Fibroblast of the aortic adventitia (primary cell): ENCODE results near the gene SFSWAP. TPM values are rescaled to one million over a fixed set of nuclear protein-coding genes. Genes with fewer than 3 reads are reported as not detected.

ENCODE experiments used
- DNase-seq: peaks from one replicate; pipeline ENCODE4 v3.0.0-alpha.2; 2010; ENCODE audit warnings: low read depth
- H3K4me3 ChIP-seq: 2 replicates; pipeline ENCODE4 v1.5.1; 2011; ENCODE audit warnings: low read depth, mild to moderate bottlenecking, control low read depth, low read length, moderate library complexity
- CTCF ChIP-seq: IDR thresholded peaks from 2 replicates; pipeline ENCODE4 v1.5.1; 2011; ENCODE audit warnings: mild to moderate bottlenecking, low read length, control low read depth, inconsistent platforms; ENCODE audit not compliant: insufficient read depth
- total RNA-seq: library from RNA; depleted of rRNA; stranded (reverse); fragments of >200 nt; gene quantifications from 2 replicates; pipeline ENCODE4 v1.2.3, GENCODE V29; 2012; ENCODE audit warnings: low replicate concordance

SFSWAP gene
- total RNA-seq, 1 donor: 27.0 TPM

- no peak overlapping the region for H3K4me3 ChIP-seq
- no peak for DNase-seq
- TF ChIP-seq CTCF: no peak
Observed at GRCh38 chr12:131824450-131824849, 113.6 kb downstream of the SFSWAP start.

GRCh38 chr12:131825146-131825892 lies 114.4 kb downstream of the SFSWAP start:
- DNase-seq: peak; percentile 68
- H3K4me3 ChIP-seq: peak overlapping the region; percentile 33

GRCh38 chr12:131826097-131826928 lies 115.4 kb downstream of the SFSWAP start:
- TF ChIP-seq CTCF: no peak
- no peak for DNase-seq

More at GRCh38 chr12:131825146-131825892, 114.4 kb downstream of the SFSWAP start:
- no peak for TF ChIP-seq CTCF

GRCh38 chr12:131827961-131828534 lies 117.2 kb downstream of the SFSWAP start, which contains the start of gene MMP17:
Gene MMP17, plus strand, starts transcription at chr12:131828393. Its CDS starts 102 bp downstream, at chr12:131828495.
- TF ChIP-seq CTCF: peak; percentile 19
- DNase-seq: peak; percentile 46
- peak within 1 kb of the TSS; percentile 74 for H3K4me3 ChIP-seq

More at GRCh38 chr12:131826097-131826928, 115.4 kb downstream of the SFSWAP start:
- H3K4me3 ChIP-seq: no peak overlapping the region

GRCh38 chr12:131828671-131829355 lies 117.9 kb downstream of the SFSWAP start:
- TF ChIP-seq CTCF: no peak
- no peak for DNase-seq
- peak overlapping the region; percentile 74 for H3K4me3 ChIP-seq

GRCh38 chr12:131829356-131829747 lies 118.5 kb downstream of the SFSWAP start:
- TF ChIP-seq CTCF: no peak
- H3K4me3 ChIP-seq: peak overlapping the region; percentile 74
- peak; percentile 18 for DNase-seq
